Adrenal gland (tissue), 12 donors: ENCODE measurements around the gene TMEM242. TPM values are rescaled to one million over a fixed set of nuclear protein-coding genes. Genes with fewer than 3 reads are reported as not detected.
A peak's percentile ranks its signal among the peaks of the same experiment; 100 is the strongest.

Experiments used
- DNase-seq, 7 donors: peaks; one replicate each; pipeline ENCODE4 v3.0.0-alpha.2; 2019 to 2020
- H3K27ac ChIP-seq, 5 donors: fragments of 200-600 bp; sonication (generic) in 4 of 5; 1 replicate in 3 of 5; 2 replicates in 2 of 5; pipeline versions ENCODE4 v1.5.1 to v1.8.0; 2016 to 2020; ENCODE audit warnings: mild to moderate bottlenecking in 1 of 5
- H3K27me3 ChIP-seq: fragments of 200-600 bp; 2 replicates; pipeline ENCODE4 v1.8.0; 2021
- H3K36me3 ChIP-seq, 2 donors: fragments of 200-600 bp; replicated peaks in 1 of 2; 1 replicate in 1 of 2; 2 replicates in 1 of 2; pipeline versions ENCODE4 v1.5.1 to v1.8.0; 2018 to 2022
- H3K4me1 ChIP-seq, 2 donors: fragments of 200-600 bp; replicated peaks in 1 of 2; 1 replicate in 1 of 2; 2 replicates in 1 of 2; pipeline versions ENCODE4 v1.5.1 to v1.8.0; 2018 to 2021
- H3K4me3 ChIP-seq, 4 donors: fragments of 200-600 bp; sonication (generic) in 3 of 4; one replicate each; pipeline ENCODE4 v1.5.1; 2016 to 2018
- H3K9me3 ChIP-seq, 3 donors: fragments of 200-600 bp; sonication (generic) in 1 of 3; replicated peaks in 1 of 3; 1 replicate in 2 of 3; 2 replicates in 1 of 3; pipeline versions ENCODE4 v1.5.1 to v1.8.0; 2016 to 2021
- CTCF ChIP-seq, 6 experiments: fragments of 450-650 bp in 4 of 6; fragments of 200-600 bp in 2 of 6; sonication (generic) in 1 of 6; IDR thresholded peaks; 1 replicate in 5 of 6; 2 replicates in 1 of 6; pipeline versions ENCODE4 v1.5.1 to v1.8.0; 2016 to 2021; ENCODE audit warnings: antibody characterized with exemption in 6 of 6, mild to moderate bottlenecking in 2 of 6, moderate library complexity in 1 of 6
- POLR2A ChIP-seq, 2 donors: fragments of 450-650 bp; IDR thresholded peaks; one replicate each; pipeline ENCODE4 v1.6.1; 2017; ENCODE audit warnings: antibody characterized with exemption in 2 of 2, mild to moderate bottlenecking in 2 of 2, moderate library complexity in 1 of 2
- WGBS, 4 donors: extraction: QIAGEN DNeasy Blood & Tissue Kit in 2 of 4; methylation state at CpG; one replicate each; pipeline versions ENCODE4 v1.1.5 to v1.1.7; 2013 to 2017; 5-methylcytosine and 5-hydroxymethylcytosine counted together
- intact Hi-C, 2 donors: fragments of 100-400 bp; cut with DNase I; formaldehyde crosslinking; loops; one replicate each; pipeline versions ENCODE4 v1.14.1 to v1.15.0; 2022 to 2023
- polyA plus RNA-seq, 3 donors: library from polyadenylated mRNA; stranded (reverse); fragments of 200-250 nt in 2 of 3; fragments of 350-450 nt in 1 of 3; fragmentation: Illumina TruSeq in 1 of 3; extraction: RNeasy Lipid Tissue Mini Kit (QIAGEN cat#74804) in 1 of 3; gene quantifications; one replicate each; pipeline ENCODE4 v1.2.3, GENCODE V29; 2013 to 2014
- total RNA-seq, 9 donors: library from RNA; depleted of rRNA in 4 of 9; stranded (reverse); fragments of >200 nt in 4 of 9; fragments of 120-200 nt in 1 of 9; fragmentation: NEBNext Ultra II Directional in 1 of 9; extraction: Animal tissue kit (Norgen Biotek cat#: 25700) in 1 of 9; gene quantifications; one replicate each; pipeline versions ENCODE4 v1.1.0 to v1.2.4, GENCODE V29; 2013 to 2023
- donor health status: healthy with polysubstance abuse.
- donor health status: Bipolar disorder and iron deficiency.
- donor health status: DM: yes; HTN: yes; CAD: no.
- donor health status: DM: no; HTN: no; CAD: no.
- donor health status: DM: no; HTN: no; CAD: no.
- donor health status: DM: yes; HTN: yes; CAD: no.

TMEM242 gene
- total and polyA plus RNA-seq, 12 donors = 7.4 to 17.2 (median 12.5) TPM

- Histone ChIP-seq H3K36me3 (no peaks in the 10 kb centered on the region), H3K27me3 (no peaks in the 10 kb centered on the region), H3K4me1 (peaks cover 6 to 35% of the 10 kb centered on the region in 2 donors), H3K27ac (peak overlapping the region in 2 of 5 donors; percentile 47 to 68), H3K4me3 (no peak overlapping the region), H3K9me3 (no peaks in the 10 kb centered on the region)
- DNase-seq = no peak
- intact Hi-C loops = loop anchor here in 1 of 2 donors (5.0 kb wide), 1 partner anchor 33 kb away; no protein-coding TSS in a partner anchor
- 75 to 80% (median 78%) methylated on average over 12 of the region's 12 CpGs for WGBS, 4 donors
- TF ChIP-seq CTCF (IDR thresholded peaks at IDR 0.05) = no peak
- TF ChIP-seq POLR2A (IDR thresholded peaks at IDR 0.05) = no peak
Measured at GRCh38 chr6:157239671-157240058, 83.7 kb downstream of the TMEM242 start.

Other genes starting within 250 kb of the TMEM242 start
- 10 to 100 TPM in 3 of 9 donors, 1 to 10 TPM in 6; 3.8 to 14.3 (median 9.6) TPM for gene ZDHHC14, start 57.7 kb upstream of the TMEM242 start, total RNA-seq
- 1 to 10 TPM; 7.8 to 9.0 (median 8.2) TPM for gene ZDHHC14, start 57.7 kb upstream of the TMEM242 start, polyA plus RNA-seq